ENCODE data around the gene PSG4.
"Not testable (repeated sequence)": the region's sequence is repeated elsewhere in the genome, so short reads cannot be mapped to it uniquely, and the experiment has no call there.

Gene PSG4

DNA sequence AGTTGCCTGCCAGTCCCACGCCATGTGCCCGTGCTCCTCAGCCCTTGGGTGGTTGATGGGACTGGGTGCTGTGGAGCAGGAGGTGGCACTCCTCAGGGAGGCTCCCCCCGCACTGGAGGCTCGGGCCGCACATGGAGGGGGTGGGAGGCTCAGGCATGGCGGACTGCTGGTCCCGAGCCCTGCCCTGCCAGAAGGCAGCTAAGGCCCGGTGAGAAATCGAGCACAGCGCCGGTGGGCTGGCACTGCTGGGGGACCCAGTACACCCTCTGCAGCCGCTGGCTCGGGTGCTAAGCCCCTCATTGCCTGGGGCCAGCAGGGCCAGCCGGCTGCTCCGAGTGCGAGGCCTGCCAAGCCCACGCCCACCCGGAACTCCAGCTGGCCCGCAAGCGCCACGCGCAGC, 16.5 kb upstream of the PSG4 start:
- not testable (repeated sequence) for H3F3A ChIP-seq (ENCODE audit: insufficient read depth, low read length); H3K9ac ChIP-seq (ENCODE audit: low read length); H3K4me2 ChIP-seq (ENCODE audit: low read length); H3K4me1 ChIP-seq (ENCODE audit: insufficient read depth, low read length, severe bottlenecking); H3K27ac ChIP-seq (ENCODE audit: low read depth, low read length, poor library complexity, severe bottlenecking); H3K27me3 ChIP-seq (ENCODE audit: insufficient read depth, low read length); H3K4me3 ChIP-seq (ENCODE audit: low read depth, low read length, poor library complexity, severe bottlenecking); H2AFZ ChIP-seq (ENCODE audit: low read length); H3K9me3 ChIP-seq (ENCODE audit: low read length); H4K20me1 ChIP-seq (ENCODE audit: insufficient read depth, low read length); H3K36me3 ChIP-seq (ENCODE audit: insufficient read depth, low read length); H3K79me2 ChIP-seq (ENCODE audit: insufficient read depth, low read length); H3K9me2 ChIP-seq (ENCODE audit: low read depth, low read length)

GRCh38 chr19:43219136-43219535, 13.7 kb upstream of the PSG4 start:
- not testable (repeated sequence) for H3K79me2 ChIP-seq (ENCODE audit: insufficient read depth, low read length); H3K36me3 ChIP-seq (ENCODE audit: insufficient read depth, low read length); H3K9me2 ChIP-seq (ENCODE audit: low read depth, low read length); H3K27ac ChIP-seq (ENCODE audit: low read depth, low read length, poor library complexity, severe bottlenecking); H3K9ac ChIP-seq (ENCODE audit: low read length); H2AFZ ChIP-seq (ENCODE audit: low read length); H3K4me3 ChIP-seq (ENCODE audit: low read depth, low read length, poor library complexity, severe bottlenecking); H3K4me2 ChIP-seq (ENCODE audit: low read length); H3K4me1 ChIP-seq (ENCODE audit: insufficient read depth, low read length, severe bottlenecking); H3F3A ChIP-seq (ENCODE audit: insufficient read depth, low read length); H3K9me3 ChIP-seq (ENCODE audit: low read length); H3K27me3 ChIP-seq (ENCODE audit: insufficient read depth, low read length); H4K20me1 ChIP-seq (ENCODE audit: insufficient read depth, low read length)

- not testable (repeated sequence) for H3K4me3 ChIP-seq (ENCODE audit: low read depth, low read length, poor library complexity, severe bottlenecking); H3K27me3 ChIP-seq (ENCODE audit: insufficient read depth, low read length); H3F3A ChIP-seq (ENCODE audit: insufficient read depth, low read length); H3K9me3 ChIP-seq (ENCODE audit: low read length); H3K4me1 ChIP-seq (ENCODE audit: insufficient read depth, low read length, severe bottlenecking); H3K9me2 ChIP-seq (ENCODE audit: low read depth, low read length); H2AFZ ChIP-seq (ENCODE audit: low read length); H3K79me2 ChIP-seq (ENCODE audit: insufficient read depth, low read length); H3K4me2 ChIP-seq (ENCODE audit: low read length); H4K20me1 ChIP-seq (ENCODE audit: insufficient read depth, low read length); H3K27ac ChIP-seq (ENCODE audit: low read depth, low read length, poor library complexity, severe bottlenecking); H3K36me3 ChIP-seq (ENCODE audit: insufficient read depth, low read length); H3K9ac ChIP-seq (ENCODE audit: low read length)
Measured at GRCh38 chr19:43215881-43216280, 10.4 kb upstream of the PSG4 start.

DNA sequence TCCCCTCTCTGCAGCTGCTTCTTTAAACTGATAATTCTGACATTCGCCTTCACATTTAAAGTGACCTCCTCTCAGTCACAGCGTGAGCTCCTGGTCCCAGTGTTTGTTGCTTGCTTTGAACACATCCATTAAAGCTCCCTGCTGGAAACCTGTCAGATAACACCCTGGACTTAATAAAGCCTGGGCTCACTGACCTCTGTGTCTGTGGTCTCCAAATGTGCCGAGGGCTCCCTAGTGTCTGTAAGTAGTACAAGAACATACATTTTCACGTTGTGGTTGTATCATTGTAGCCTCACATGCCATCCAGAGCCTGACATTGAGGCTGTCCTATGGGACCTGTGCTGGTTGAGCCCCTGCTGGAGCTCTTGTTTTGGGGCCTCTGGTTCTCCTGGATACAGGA, 2.6 kb upstream of the PSG4 start:
- no peak for TF ChIP-seq EZH2 (IDR thresholded peaks at IDR 0.05; ENCODE audit: borderline replicate concordance, low read length)
- TF ChIP-seq, protein P1, sequence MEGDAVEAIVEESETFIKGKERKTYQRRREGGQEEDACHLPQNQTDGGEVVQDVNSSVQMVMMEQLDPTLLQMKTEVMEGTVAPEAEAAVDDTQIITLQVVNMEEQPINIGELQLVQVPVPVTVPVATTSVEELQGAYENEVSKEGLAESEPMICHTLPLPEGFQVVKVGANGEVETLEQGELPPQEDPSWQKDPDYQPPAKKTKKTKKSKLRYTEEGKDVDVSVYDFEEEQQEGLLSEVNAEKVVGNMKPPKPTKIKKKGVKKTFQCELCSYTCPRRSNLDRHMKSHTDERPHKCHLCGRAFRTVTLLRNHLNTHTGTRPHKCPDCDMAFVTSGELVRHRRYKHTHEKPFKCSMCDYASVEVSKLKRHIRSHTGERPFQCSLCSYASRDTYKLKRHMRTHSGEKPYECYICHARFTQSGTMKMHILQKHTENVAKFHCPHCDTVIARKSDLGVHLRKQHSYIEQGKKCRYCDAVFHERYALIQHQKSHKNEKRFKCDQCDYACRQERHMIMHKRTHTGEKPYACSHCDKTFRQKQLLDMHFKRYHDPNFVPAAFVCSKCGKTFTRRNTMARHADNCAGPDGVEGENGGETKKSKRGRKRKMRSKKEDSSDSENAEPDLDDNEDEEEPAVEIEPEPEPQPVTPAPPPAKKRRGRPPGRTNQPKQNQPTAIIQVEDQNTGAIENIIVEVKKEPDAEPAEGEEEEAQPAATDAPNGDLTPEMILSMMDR (IDR thresholded peaks at IDR 0.05; ENCODE audit: low read length): no peak
- no peaks in the 10 kb centered on the region for H3F3A ChIP-seq (ENCODE audit: insufficient read depth, low read length)

DNA sequence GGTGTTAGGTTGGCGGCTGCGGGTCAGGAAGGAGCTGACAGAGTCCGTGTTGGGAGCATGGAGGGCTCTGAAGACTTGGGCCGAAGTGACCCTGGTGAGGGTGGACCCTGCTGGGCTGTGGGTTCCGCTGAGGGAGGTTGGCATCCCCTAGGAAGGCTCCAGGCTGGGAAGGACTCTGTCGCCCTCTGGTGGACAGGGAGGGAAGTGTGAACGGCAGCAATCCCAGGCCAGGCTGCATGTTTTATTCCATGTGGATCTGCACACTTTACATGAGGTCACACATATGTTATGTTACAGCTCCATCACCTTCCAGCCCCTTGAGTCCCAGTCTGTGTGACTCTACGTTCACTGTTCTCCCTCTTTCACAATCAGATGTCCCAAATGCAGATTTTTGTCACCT, 1.7 kb upstream of the PSG4 start:
- H3K27ac ChIP-seq (ENCODE audit: low read depth, low read length, poor library complexity, severe bottlenecking); H3K4me2 ChIP-seq (ENCODE audit: low read length); H3K27me3 ChIP-seq (ENCODE audit: insufficient read depth, low read length); H2AFZ ChIP-seq (ENCODE audit: low read length); H3K4me3 ChIP-seq (ENCODE audit: low read depth, low read length, poor library complexity, severe bottlenecking); H3K9me2 ChIP-seq (ENCODE audit: low read depth, low read length); H3K4me1 ChIP-seq (ENCODE audit: insufficient read depth, low read length, severe bottlenecking); H3F3A ChIP-seq (ENCODE audit: insufficient read depth, low read length); H3K36me3 ChIP-seq (ENCODE audit: insufficient read depth, low read length); H3K79me2 ChIP-seq (ENCODE audit: insufficient read depth, low read length); H3K9ac ChIP-seq (ENCODE audit: low read length); H3K9me3 ChIP-seq (ENCODE audit: low read length); H4K20me1 ChIP-seq (ENCODE audit: insufficient read depth, low read length): not testable (repeated sequence)
- TF ChIP-seq, protein P1 (IDR thresholded peaks at IDR 0.05; ENCODE audit: low read length): peak; percentile 28; the same call in 1 of the 2 replicates

More for the DNA sequence above, 2.6 kb upstream of the PSG4 start:
- H3K4me1 ChIP-seq (ENCODE audit: insufficient read depth, low read length, severe bottlenecking): no peaks in the 10 kb centered on the region
- H3K27me3 ChIP-seq (ENCODE audit: insufficient read depth, low read length): no peaks in the 10 kb centered on the region
- H3K36me3 ChIP-seq (ENCODE audit: insufficient read depth, low read length): no peaks in the 10 kb centered on the region
- H3K4me3 ChIP-seq (ENCODE audit: low read depth, low read length, poor library complexity, severe bottlenecking): no peak overlapping the region
- H4K20me1 ChIP-seq (ENCODE audit: insufficient read depth, low read length): no peaks in the 10 kb centered on the region
- no peaks in the 10 kb centered on the region for H3K9me2 ChIP-seq (ENCODE audit: low read depth, low read length)
- H3K9ac ChIP-seq (ENCODE audit: low read length): no peak overlapping the region
- no peak overlapping the region for H3K27ac ChIP-seq (ENCODE audit: low read depth, low read length, poor library complexity, severe bottlenecking)
- H2AFZ ChIP-seq (ENCODE audit: low read length): no peak overlapping the region
- H3K9me3 ChIP-seq (ENCODE audit: low read length): no peaks in the 10 kb centered on the region
- H3K4me2 ChIP-seq (ENCODE audit: low read length): no peak overlapping the region
- H3K79me2 ChIP-seq (ENCODE audit: insufficient read depth, low read length): no peaks in the 10 kb centered on the region

DNA sequence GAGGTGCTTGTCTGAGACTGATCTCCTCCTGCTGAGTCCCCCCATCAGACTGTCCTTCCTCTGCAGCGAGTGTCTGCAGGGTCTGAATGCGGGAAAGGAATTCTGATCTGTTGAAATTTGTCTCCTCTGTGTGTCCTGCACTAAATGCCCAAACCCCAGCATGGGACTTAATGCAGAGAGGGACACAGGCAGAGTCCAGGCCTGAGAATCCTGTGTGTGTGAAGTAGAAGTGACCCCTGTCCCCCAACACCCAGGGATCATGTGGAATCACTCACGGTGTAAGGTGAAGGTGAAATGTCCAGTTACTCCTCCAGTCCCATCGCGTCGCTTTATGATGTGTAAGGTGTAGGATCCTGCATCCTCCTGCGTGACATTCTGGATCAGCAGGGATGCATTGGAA, 1.8 kb downstream of the PSG4 start:
- H4K20me1 ChIP-seq (ENCODE audit: insufficient read depth, low read length); H3F3A ChIP-seq (ENCODE audit: insufficient read depth, low read length); H3K4me2 ChIP-seq (ENCODE audit: low read length); H3K79me2 ChIP-seq (ENCODE audit: insufficient read depth, low read length); H3K9ac ChIP-seq (ENCODE audit: low read length); H3K9me3 ChIP-seq (ENCODE audit: low read length); H3K9me2 ChIP-seq (ENCODE audit: low read depth, low read length); H3K4me1 ChIP-seq (ENCODE audit: insufficient read depth, low read length, severe bottlenecking); H2AFZ ChIP-seq (ENCODE audit: low read length); H3K27me3 ChIP-seq (ENCODE audit: insufficient read depth, low read length); H3K36me3 ChIP-seq (ENCODE audit: insufficient read depth, low read length); H3K4me3 ChIP-seq (ENCODE audit: low read depth, low read length, poor library complexity, severe bottlenecking); H3K27ac ChIP-seq (ENCODE audit: low read depth, low read length, poor library complexity, severe bottlenecking): not testable (repeated sequence)
